OCI-LY1 (cell line): ENCODE data around the gene SPRR2A.

Experiments used
- H2AFZ ChIP-seq: fragments of 200-600 bp; sonication (generic), shearing (Covaris generic); 2 replicates; pipeline ENCODE4 v1.6.0; 2014; ENCODE audit warnings: antibody characterized with exemption, mild to moderate bottlenecking, low read length
- H3F3A ChIP-seq: fragments of 200-600 bp; sonication (generic), shearing (Covaris generic); 2 replicates; pipeline ENCODE4 v1.6.0; 2014; ENCODE audit warnings: mild to moderate bottlenecking, antibody characterized with exemption, low read length, moderate library complexity; ENCODE audit not compliant: insufficient read depth
- H3K27ac ChIP-seq: fragments of 200-600 bp; sonication (generic); 2 replicates; pipeline ENCODE4 v1.5.1; 2014; ENCODE audit warnings: low read length, mixed run types, mild to moderate bottlenecking, low read depth; ENCODE audit not compliant: poor library complexity, severe bottlenecking
- H3K27me3 ChIP-seq: fragments of 200-600 bp; sonication (generic); 2 replicates; pipeline ENCODE4 v1.6.0; 2014; ENCODE audit warnings: antibody characterized with exemption, mild to moderate bottlenecking, low read length, moderate library complexity; ENCODE audit not compliant: insufficient read depth
- H3K36me3 ChIP-seq: fragments of 200-600 bp; sonication (generic); 2 replicates; pipeline ENCODE4 v1.6.1; 2014; ENCODE audit warnings: mild to moderate bottlenecking, antibody characterized with exemption, low read length, moderate library complexity, mixed read lengths; ENCODE audit not compliant: insufficient read depth
- H3K4me1 ChIP-seq: fragments of 200-600 bp; sonication (generic); 2 replicates; pipeline ENCODE4 v1.5.1; 2014; ENCODE audit warnings: mild to moderate bottlenecking, low read length, moderate library complexity; ENCODE audit not compliant: insufficient read depth, severe bottlenecking
- H3K4me2 ChIP-seq: fragments of 200-600 bp; sonication (generic), shearing (Covaris generic); 2 replicates; pipeline ENCODE4 v1.6.1; 2014; ENCODE audit warnings: low read length
- H3K4me3 ChIP-seq: fragments of 200-600 bp; sonication (generic); 2 replicates; pipeline ENCODE4 v1.5.1; 2014; ENCODE audit warnings: low read length, low read depth, mild to moderate bottlenecking, mixed read lengths; ENCODE audit not compliant: poor library complexity, severe bottlenecking
- H3K79me2 ChIP-seq: fragments of 200-600 bp; shearing (Covaris generic); 2 replicates; pipeline ENCODE4 v1.6.1; 2016; ENCODE audit warnings: mixed run types, low read length, mixed read lengths; ENCODE audit not compliant: insufficient read depth
- H3K9ac ChIP-seq: fragments of 200-600 bp; sonication (generic), shearing (Covaris generic); 2 replicates; pipeline ENCODE4 v1.6.1; 2014; ENCODE audit warnings: mild to moderate bottlenecking, low read length, mixed read lengths
- H3K9me2 ChIP-seq: fragments of 200-600 bp; sonication (generic), shearing (Covaris generic); 2 replicates; pipeline ENCODE4 v1.6.1; 2014; ENCODE audit warnings: low read depth, mild to moderate bottlenecking, low read length, mixed read lengths
- H3K9me3 ChIP-seq: fragments of 200-600 bp; shearing (Covaris generic); 2 replicates; pipeline ENCODE4 v1.6.1; 2014; ENCODE audit warnings: low read length, mixed read lengths
- H4K20me1 ChIP-seq: fragments of 200-600 bp; sonication (generic), shearing (Covaris generic); 2 replicates; pipeline ENCODE4 v1.6.0; 2016; ENCODE audit warnings: mild to moderate bottlenecking, low read length; ENCODE audit not compliant: insufficient read depth
- CTCF ChIP-seq: fragments of 200-600 bp; sonication (generic), shearing (Covaris generic); IDR thresholded peaks from 2 replicates; pipeline ENCODE4 v1.5.1; 2017; ENCODE audit warnings: mild to moderate bottlenecking, antibody characterized with exemption, low read length, moderate library complexity, mixed read lengths
- EZH2 ChIP-seq: fragments of 200-600 bp; sonication (generic), shearing (Covaris generic); IDR thresholded peaks from 2 replicates; pipeline ENCODE4 v1.8.0; 2017; ENCODE audit warnings: borderline replicate concordance, mixed run types, mild to moderate bottlenecking, antibody characterized with exemption, low read length, moderate library complexity, mixed read lengths

Gene SPRR2A

GRCh38 chr1:153049211-153049610 is 8.1 kb downstream of the SPRR2A start:
- H3K4me2 ChIP-seq, result no peak overlapping the region
- H3K36me3 ChIP-seq, result no peaks in the 10 kb centered on the region
- no peaks in the 10 kb centered on the region for H3K79me2 ChIP-seq
- no peak overlapping the region for H3K4me3 ChIP-seq
- no peaks in the 10 kb centered on the region for H4K20me1 ChIP-seq
- no peaks in the 10 kb centered on the region for H3K27me3 ChIP-seq
- no peak overlapping the region for H2AFZ ChIP-seq
- no peaks in the 10 kb centered on the region for H3K9me2 ChIP-seq
- H3F3A ChIP-seq, result no peaks in the 10 kb centered on the region
- no peaks in the 10 kb centered on the region for H3K9me3 ChIP-seq
- H3K4me1 ChIP-seq, result no peaks in the 10 kb centered on the region
- no peak overlapping the region for H3K9ac ChIP-seq
- H3K27ac ChIP-seq, result no peak overlapping the region
- TF ChIP-seq CTCF (no peak), EZH2 (no peak)

GRCh38 chr1:153040950-153041631 is 16.2 kb downstream of the SPRR2A start, which contains the start of gene SPRR2D:
Gene SPRR2D, minus strand, starts transcription at chr1:153041120. Its CDS starts 774 bp downstream, at chr1:153040346.
- no peaks in the 10 kb centered on the region for H3K27me3 ChIP-seq
- no peak within 1 kb of the TSS for H3K9ac ChIP-seq
- H2AFZ ChIP-seq, result no peak within 1 kb of the TSS

GRCh38 chr1:153035211-153035610 is 22.1 kb downstream of the SPRR2A start:
- Histone ChIP-seq H3K4me3 (no peak overlapping the region), H3F3A (no peaks in the 10 kb centered on the region), H3K36me3 (no peaks in the 10 kb centered on the region), H3K4me1 (no peaks in the 10 kb centered on the region), H3K27me3 (no peaks in the 10 kb centered on the region), H4K20me1 (no peaks in the 10 kb centered on the region), H3K27ac (no peak overlapping the region), H2AFZ (no peak overlapping the region), H3K9ac (no peak overlapping the region), H3K9me3 (no peaks in the 10 kb centered on the region), H3K4me2 (no peak overlapping the region), H3K9me2 (no peaks in the 10 kb centered on the region), H3K79me2 (no peaks in the 10 kb centered on the region)
- TF ChIP-seq CTCF, result no peak
- no peak for TF ChIP-seq EZH2

More at GRCh38 chr1:153040950-153041631, 16.2 kb downstream of the SPRR2A start, which contains the start of gene SPRR2D:
- Histone ChIP-seq H3K79me2 (no peaks in the 10 kb centered on the region), H3K36me3 (no peaks in the 10 kb centered on the region), H3K9me3 (no peaks in the 10 kb centered on the region), H3F3A (no peaks in the 10 kb centered on the region), H3K4me3 (no peak within 1 kb of the TSS), H3K4me2 (no peak within 1 kb of the TSS), H4K20me1 (no peaks in the 10 kb centered on the region), H3K9me2 (no peaks in the 10 kb centered on the region), H3K27ac (no peak within 1 kb of the TSS), H3K4me1 (no peaks in the 10 kb centered on the region)
- TF ChIP-seq EZH2, result no peak
- no peak for TF ChIP-seq CTCF
